Measurements from ENCODE around the gene GNAS.

The GNAS gene

GRCh38 chr20:58839474-58839874 is 13.0 kb upstream of the GNAS start:
- DNase-seq (ENCODE audit: extremely low read depth, low read depth) = no peak
- TF ChIP-seq CTCF (IDR thresholded peaks at IDR 0.05; ENCODE audit: low read depth, low read length) = peak; percentile 28

- DNase-seq (ENCODE audit: extremely low read depth, low read depth) = no peak
- no peak for TF ChIP-seq CTCF (IDR thresholded peaks at IDR 0.05; ENCODE audit: low read depth, low read length)
Observed at GRCh38 chr20:58839991-58840747, 12.3 kb upstream of the GNAS start.

GRCh38 chr20:58840816-58841538 is 11.5 kb upstream of the GNAS start:
- no peak for TF ChIP-seq CTCF (IDR thresholded peaks at IDR 0.05; ENCODE audit: low read depth, low read length)
- no peak for DNase-seq (ENCODE audit: extremely low read depth, low read depth)

- no peak for TF ChIP-seq CTCF (IDR thresholded peaks at IDR 0.05; ENCODE audit: low read depth, low read length)
- DNase-seq (ENCODE audit: extremely low read depth, low read depth) = no peak
Observed at GRCh38 chr20:58841539-58842264, 10.8 kb upstream of the GNAS start.

- no peak for TF ChIP-seq CTCF (IDR thresholded peaks at IDR 0.05; ENCODE audit: low read depth, low read length)
- DNase-seq (ENCODE audit: extremely low read depth, low read depth) = no peak
Observed at GRCh38 chr20:58842276-58842675, 10.2 kb upstream of the GNAS start.

- DNase-seq (ENCODE audit: extremely low read depth, low read depth) = no peak
- no peak for TF ChIP-seq CTCF (IDR thresholded peaks at IDR 0.05; ENCODE audit: low read depth, low read length)
Observed at GRCh38 chr20:58843128-58843556, 9.4 kb upstream of the GNAS start.

GRCh38 chr20:58845706-58846105 is 6.8 kb upstream of the GNAS start:
- no peak for TF ChIP-seq CTCF (IDR thresholded peaks at IDR 0.05; ENCODE audit: low read depth, low read length)
- no peak for DNase-seq (ENCODE audit: extremely low read depth, low read depth)

Measured in AG09319 (cell line).